Cerebellar cortex (tissue), 1 donor: ENCODE results near the gene TAS2R4.
"Not testable (repeated sequence)": the region's sequence is repeated elsewhere in the genome, so short reads cannot be mapped to it uniquely, and the experiment has no call there.

Source experiments
- DNase-seq: peaks from one replicate; pipeline ENCODE4 v3.0.0-alpha.2; 2015; ENCODE audit warnings: low spot score

Gene TAS2R4

GRCh38 chr7:141776374-141776773, at the start of gene TAS2R4:
Gene TAS2R4, plus strand, starts transcription at chr7:141776674. Its CDS starts 1,815 bp downstream, at chr7:141778489.
- no peak for DNase-seq

- no peak for DNase-seq
Observed at GRCh38 chr7:141729020-141729419, 47.5 kb upstream of the TAS2R4 start.

GRCh38 chr7:141731476-141732149, 44.9 kb upstream of the TAS2R4 start:
- DNase-seq = peak; percentile 70

GRCh38 chr7:141737118-141737835, 39.2 kb upstream of the TAS2R4 start:
- DNase-seq = peak; percentile 9

- DNase-seq = peak; percentile 97
Observed at GRCh38 chr7:141737836-141738591, 38.5 kb upstream of the TAS2R4 start, which contains the start of gene SSBP1. Gene SSBP1, plus strand, starts transcription at chr7:141738358. Its CDS starts 809 bp downstream, at chr7:141739167.

GRCh38 chr7:141738592-141739013, 37.9 kb upstream of the TAS2R4 start:
- no peak for DNase-seq

- no peak for DNase-seq
Observed at GRCh38 chr7:141739250-141739649, 37.2 kb upstream of the TAS2R4 start.

GRCh38 chr7:141742229-141742628, 34.2 kb upstream of the TAS2R4 start:
- no peak for DNase-seq

GRCh38 chr7:141744131-141744530, 32.3 kb upstream of the TAS2R4 start:
- DNase-seq = no peak

GRCh38 chr7:141748396-141748795, 28.1 kb upstream of the TAS2R4 start:
- no peak for DNase-seq

- DNase-seq = not testable (repeated sequence)
Observed at GRCh38 chr7:141751904-141752303, 24.6 kb upstream of the TAS2R4 start.

GRCh38 chr7:141752634-141753033, 23.8 kb upstream of the TAS2R4 start:
- no peak for DNase-seq

GRCh38 chr7:141754939-141755338, 21.5 kb upstream of the TAS2R4 start:
- peak; percentile 15 for DNase-seq

GRCh38 chr7:141763797-141764196, 12.7 kb upstream of the TAS2R4 start, which contains the start of gene TAS2R3:
Gene TAS2R3, plus strand, starts transcription at chr7:141764097. Its CDS starts 62 bp downstream, at chr7:141764159.
- no peak for DNase-seq

- not testable (repeated sequence) for DNase-seq
Observed at GRCh38 chr7:141770083-141770583, 6.3 kb upstream of the TAS2R4 start.

- DNase-seq = peak; percentile 73
Observed at GRCh38 chr7:141785706-141786552, 9.5 kb downstream of the TAS2R4 start.

GRCh38 chr7:141788296-141788695, 11.8 kb downstream of the TAS2R4 start:
- no peak for DNase-seq

GRCh38 chr7:141789917-141790316, 13.4 kb downstream of the TAS2R4 start, which contains the start of gene TAS2R5:
Gene TAS2R5, plus strand, starts transcription at chr7:141790217. Its CDS starts 145 bp downstream, at chr7:141790362.
- no peak for DNase-seq

- DNase-seq = no peak
Observed at GRCh38 chr7:141792526-141792925, 16.1 kb downstream of the TAS2R4 start.

- no peak for DNase-seq
Observed at GRCh38 chr7:141820067-141820466, 43.6 kb downstream of the TAS2R4 start.

- DNase-seq = not testable (repeated sequence)
Observed at GRCh38 chr7:141822432-141822831, 46.0 kb downstream of the TAS2R4 start.
